Measurements from ENCODE around the gene EQTN.

Gene EQTN

GRCh38 chr9:27331393-27331792, 34.4 kb upstream of the EQTN start:
- Mint-ChIP-seq H3K36me3 (ENCODE audit: insufficient read depth) (no peaks in the 10 kb centered on the region), H3K27me3 (peaks cover 19 to 33% of the 10 kb centered on the region in 2 donors), H3K27ac (no peak overlapping the region), H3K4me1 (ENCODE audit: low read depth in 2 of 2) (peaks cover 0 to 2% of the 10 kb centered on the region in 2 donors), H3K4me3 (no peak overlapping the region), H3K9me3 (no peaks in the 10 kb centered on the region)
- ATAC-seq (replicated peaks) (no peak), DNase-seq (no peak)

DNA sequence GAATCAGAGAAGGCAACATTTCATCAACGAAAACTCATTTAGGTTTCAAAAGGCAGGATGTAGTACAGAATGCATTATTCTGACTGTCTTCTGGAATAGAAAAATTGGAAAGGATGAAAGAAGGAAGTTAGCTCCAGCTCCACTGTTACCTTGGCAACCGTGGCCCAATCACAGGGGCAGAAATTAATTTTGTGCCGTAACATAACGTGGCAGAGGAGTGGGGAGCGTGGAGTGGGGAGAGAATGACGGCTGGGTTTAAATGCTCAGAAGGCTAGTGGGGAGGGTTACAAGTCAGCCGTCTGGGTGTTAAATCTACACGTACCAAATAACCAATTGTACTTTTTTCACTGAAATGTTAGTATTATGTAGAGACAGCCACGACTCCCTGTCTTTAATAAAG, 32.3 kb upstream of the EQTN start:
- peaks cover 19 to 33% of the 10 kb centered on the region in 2 donors for H3K27me3 Mint-ChIP-seq

DNA sequence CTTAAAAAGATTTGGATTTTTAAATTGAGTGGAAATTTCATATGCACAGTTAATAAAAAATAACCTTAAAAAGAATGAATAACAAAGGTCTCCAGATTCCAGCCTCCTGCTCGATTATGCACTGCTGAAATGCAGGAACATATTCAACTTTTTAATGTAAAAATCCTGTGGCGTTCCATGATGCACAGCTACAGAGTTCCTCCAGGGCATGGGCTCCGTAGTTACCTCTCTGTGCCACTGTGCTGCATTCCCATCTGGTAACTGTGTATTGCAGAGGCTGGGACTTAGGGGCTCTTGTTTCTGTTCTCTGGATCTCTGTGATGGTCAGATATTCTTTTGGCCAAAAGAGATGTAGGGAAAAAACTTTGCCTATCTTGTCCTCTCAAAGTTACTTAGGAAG, 31.5 kb upstream of the EQTN start:
- H3K9me3 Mint-ChIP-seq: no peaks in the 10 kb centered on the region
- H3K27ac Mint-ChIP-seq: no peak overlapping the region
- H3K4me1 Mint-ChIP-seq (ENCODE audit: low read depth in 2 of 2): no peaks in the 10 kb centered on the region
- peaks cover 19 to 33% of the 10 kb centered on the region in 2 donors for H3K27me3 Mint-ChIP-seq
- DNase-seq: no peak
- ATAC-seq (replicated peaks): no peak
- no peak overlapping the region for H3K4me3 Mint-ChIP-seq
- no peaks in the 10 kb centered on the region for H3K36me3 Mint-ChIP-seq (ENCODE audit: insufficient read depth)

More for the DNA sequence above, 32.3 kb upstream of the EQTN start:
- Mint-ChIP-seq H3K4me1 (ENCODE audit: low read depth in 2 of 2) (peaks cover 0 to 2% of the 10 kb centered on the region in 2 donors), H3K36me3 (ENCODE audit: insufficient read depth) (no peaks in the 10 kb centered on the region), H3K9me3 (no peaks in the 10 kb centered on the region), H3K27ac (no peak overlapping the region), H3K4me3 (no peak overlapping the region)
- DNase-seq (no peak), ATAC-seq (replicated peaks) (no peak)

GRCh38 chr9:27311184-27311583, 14.2 kb upstream of the EQTN start:
- Mint-ChIP-seq H3K4me1 (ENCODE audit: low read depth in 2 of 2) (no peaks in the 10 kb centered on the region), H3K36me3 (ENCODE audit: insufficient read depth) (no peaks in the 10 kb centered on the region), H3K27ac (no peak overlapping the region), H3K9me3 (no peaks in the 10 kb centered on the region), H3K27me3 (no peaks in the 10 kb centered on the region), H3K4me3 (no peak overlapping the region)
- ATAC-seq (replicated peaks): no peak
- no peak for DNase-seq

GRCh38 chr9:27310582-27310981, 13.6 kb upstream of the EQTN start:
- DNase-seq (no peak), ATAC-seq (replicated peaks) (no peak)
- H3K27ac Mint-ChIP-seq: no peak overlapping the region
- no peaks in the 10 kb centered on the region for H3K9me3 Mint-ChIP-seq
- H3K27me3 Mint-ChIP-seq: peaks cover 0 to 2% of the 10 kb centered on the region in 2 donors
- H3K36me3 Mint-ChIP-seq (ENCODE audit: insufficient read depth): no peaks in the 10 kb centered on the region
- H3K4me3 Mint-ChIP-seq: no peak overlapping the region
- no peaks in the 10 kb centered on the region for H3K4me1 Mint-ChIP-seq (ENCODE audit: low read depth in 2 of 2)

GRCh38 chr9:27308691-27309390, 11.9 kb upstream of the EQTN start:
- Mint-ChIP-seq H3K36me3 (ENCODE audit: insufficient read depth) (no peaks in the 10 kb centered on the region), H3K27ac (no peak overlapping the region), H3K27me3 (peaks cover 0 to 10% of the 10 kb centered on the region in 2 donors), H3K4me1 (ENCODE audit: low read depth in 2 of 2) (no peaks in the 10 kb centered on the region), H3K4me3 (no peak overlapping the region), H3K9me3 (no peaks in the 10 kb centered on the region)
- ATAC-seq (replicated peaks) (no peak), DNase-seq (no peak)

- no peaks in the 10 kb centered on the region for H3K4me1 Mint-ChIP-seq (ENCODE audit: low read depth in 2 of 2)
- H3K27ac Mint-ChIP-seq: no peak overlapping the region
- DNase-seq: no peak
- H3K36me3 Mint-ChIP-seq (ENCODE audit: insufficient read depth): no peaks in the 10 kb centered on the region
- H3K9me3 Mint-ChIP-seq: no peaks in the 10 kb centered on the region
- ATAC-seq (replicated peaks): no peak
- H3K4me3 Mint-ChIP-seq: no peak overlapping the region
- peaks cover 4 to 13% of the 10 kb centered on the region in 2 donors for H3K27me3 Mint-ChIP-seq
Measured at GRCh38 chr9:27304521-27304920, 7.6 kb upstream of the EQTN start.

- H3K9me3 Mint-ChIP-seq: no peaks in the 10 kb centered on the region
- H3K36me3 Mint-ChIP-seq (ENCODE audit: insufficient read depth): no peaks in the 10 kb centered on the region
- H3K27me3 Mint-ChIP-seq: peaks cover 4 to 13% of the 10 kb centered on the region in 2 donors
- no peak overlapping the region for H3K4me3 Mint-ChIP-seq
- no peak overlapping the region for H3K27ac Mint-ChIP-seq
- ATAC-seq (replicated peaks): no peak
- H3K4me1 Mint-ChIP-seq (ENCODE audit: low read depth in 2 of 2): no peaks in the 10 kb centered on the region
- no peak for DNase-seq
Measured at GRCh38 chr9:27303219-27303618, 6.3 kb upstream of the EQTN start.

GRCh38 chr9:27293996-27294395, 3.0 kb downstream of the EQTN start:
- Mint-ChIP-seq H3K36me3 (ENCODE audit: insufficient read depth) (no peaks in the 10 kb centered on the region), H3K27ac (no peak overlapping the region), H3K9me3 (no peaks in the 10 kb centered on the region), H3K4me3 (no peak overlapping the region), H3K27me3 (no peaks in the 10 kb centered on the region), H3K4me1 (ENCODE audit: low read depth in 2 of 2) (no peaks in the 10 kb centered on the region)
- no peak for DNase-seq
- ATAC-seq (replicated peaks): no peak

GRCh38 chr9:27292659-27293405, 4.1 kb downstream of the EQTN start:
- no peak overlapping the region for H3K4me3 Mint-ChIP-seq
- DNase-seq (no peak), ATAC-seq (replicated peaks) (no peak)
- H3K4me1 Mint-ChIP-seq (ENCODE audit: low read depth in 2 of 2): no peaks in the 10 kb centered on the region
- no peaks in the 10 kb centered on the region for H3K9me3 Mint-ChIP-seq
- H3K36me3 Mint-ChIP-seq (ENCODE audit: insufficient read depth): no peaks in the 10 kb centered on the region
- H3K27me3 Mint-ChIP-seq: no peaks in the 10 kb centered on the region
- H3K27ac Mint-ChIP-seq: no peak overlapping the region

DNA sequence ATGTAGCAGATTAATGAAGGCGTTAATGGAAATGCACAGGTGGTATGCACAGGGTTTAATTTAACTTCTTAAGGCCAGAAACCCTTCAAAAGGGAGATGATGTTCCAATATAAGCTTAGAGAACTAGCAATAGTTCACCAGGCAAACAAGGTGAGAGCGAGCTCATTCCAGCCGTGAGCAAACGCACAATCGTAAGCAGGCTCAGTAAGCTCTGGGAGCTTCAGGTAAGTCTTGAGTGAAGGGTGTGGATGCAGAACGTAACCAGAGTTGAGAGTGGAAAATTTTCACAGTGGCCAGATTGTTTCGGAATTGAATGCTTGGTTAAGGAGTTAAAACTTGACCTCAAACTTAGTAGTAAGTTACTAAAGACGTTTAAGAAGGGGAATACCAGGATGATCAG, 5.7 kb downstream of the EQTN start:
- ATAC-seq (replicated peaks) (no peak), DNase-seq (no peak)
- H3K4me3 Mint-ChIP-seq: no peak overlapping the region
- no peaks in the 10 kb centered on the region for H3K9me3 Mint-ChIP-seq
- H3K36me3 Mint-ChIP-seq (ENCODE audit: insufficient read depth): no peaks in the 10 kb centered on the region
- peaks cover 0 to 2% of the 10 kb centered on the region in 2 donors for H3K27me3 Mint-ChIP-seq
- H3K27ac Mint-ChIP-seq: no peak overlapping the region
- no peaks in the 10 kb centered on the region for H3K4me1 Mint-ChIP-seq (ENCODE audit: low read depth in 2 of 2)

DNA sequence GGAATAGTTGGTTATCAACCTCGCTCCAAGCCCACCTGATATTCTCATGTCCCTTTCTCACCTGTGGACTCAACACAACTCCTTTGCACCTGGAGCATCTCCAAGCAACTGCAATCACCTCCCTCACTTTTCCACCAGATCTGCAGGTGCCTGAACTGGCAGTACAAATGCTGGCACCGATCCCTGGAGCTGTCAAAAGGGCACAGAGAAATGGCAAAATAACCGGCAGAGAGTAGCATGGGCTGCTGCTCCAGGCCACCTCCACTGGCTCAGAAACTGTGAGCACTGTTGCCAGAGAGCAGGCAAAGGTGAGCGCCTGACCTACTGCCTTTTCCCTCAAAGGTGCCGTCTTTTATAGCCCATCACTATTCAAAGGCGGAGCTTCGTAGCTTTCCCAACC, 14.7 kb downstream of the EQTN start:
- Mint-ChIP-seq H3K9me3 (no peaks in the 10 kb centered on the region), H3K27ac (no peak overlapping the region), H3K4me1 (ENCODE audit: low read depth in 2 of 2) (no peaks in the 10 kb centered on the region), H3K36me3 (ENCODE audit: insufficient read depth) (peaks cover 2% of the 10 kb centered on the region), H3K27me3 (peaks cover 0 to 22% of the 10 kb centered on the region in 2 donors), H3K4me3 (no peak overlapping the region)
- no peak for DNase-seq
- ATAC-seq (replicated peaks): no peak

DNA sequence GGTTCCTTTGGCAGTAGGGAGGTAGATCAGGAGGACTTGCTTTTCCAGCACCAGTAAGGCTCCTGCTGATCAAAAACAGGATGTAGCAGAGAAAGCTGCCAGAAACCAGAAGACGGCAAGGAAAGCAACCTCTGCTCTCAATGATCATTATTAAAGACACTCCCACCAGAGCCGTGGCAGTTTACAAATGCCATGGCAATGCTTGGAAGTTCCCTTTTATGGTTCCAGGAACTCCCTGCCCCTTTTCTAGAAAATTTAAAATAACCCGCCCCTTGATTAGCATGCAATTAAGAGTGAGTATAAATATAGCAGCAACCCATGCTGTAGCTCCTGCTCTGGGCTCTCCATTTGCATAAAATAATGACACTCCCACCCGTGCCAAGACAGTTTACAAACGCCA, 16.1 kb downstream of the EQTN start:
- H3K27me3 Mint-ChIP-seq: peaks cover 0 to 16% of the 10 kb centered on the region in 2 donors
- ATAC-seq (replicated peaks): no peak
- H3K9me3 Mint-ChIP-seq: no peaks in the 10 kb centered on the region
- no peak overlapping the region for H3K27ac Mint-ChIP-seq
- H3K36me3 Mint-ChIP-seq (ENCODE audit: insufficient read depth): peaks cover 2% of the 10 kb centered on the region
- peaks cover 0 to 3% of the 10 kb centered on the region in 2 donors for H3K4me1 Mint-ChIP-seq (ENCODE audit: low read depth in 2 of 2)
- H3K4me3 Mint-ChIP-seq: no peak overlapping the region
- DNase-seq: no peak

DNA sequence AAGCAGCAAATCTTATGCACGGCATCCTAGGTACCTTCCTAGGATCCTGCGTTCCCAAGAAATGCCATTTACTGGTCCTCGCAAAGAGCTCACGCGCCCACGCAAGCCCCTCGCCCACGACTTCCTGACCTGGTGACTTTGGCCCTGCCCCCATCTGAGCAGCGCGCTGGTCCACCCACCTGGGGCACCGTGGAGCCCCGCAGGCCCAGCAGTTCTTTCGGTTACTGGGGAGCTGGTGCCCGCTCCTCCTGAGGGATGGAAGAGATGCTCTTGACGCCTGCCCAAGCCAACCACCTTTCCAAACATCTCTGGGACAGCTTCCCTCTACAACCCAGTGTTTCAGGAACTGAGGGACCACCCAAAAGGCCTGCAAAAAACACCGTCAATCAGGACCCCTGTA, 16.7 kb downstream of the EQTN start:
- peaks cover 2% of the 10 kb centered on the region for H3K36me3 Mint-ChIP-seq (ENCODE audit: insufficient read depth)
- no peak for ATAC-seq (replicated peaks)

More for the DNA sequence above, 16.7 kb downstream of the EQTN start:
- H3K27ac Mint-ChIP-seq: no peak overlapping the region
- H3K4me3 Mint-ChIP-seq: no peak overlapping the region
- peaks cover 0 to 16% of the 10 kb centered on the region in 2 donors for H3K27me3 Mint-ChIP-seq
- DNase-seq: no peak
- H3K9me3 Mint-ChIP-seq: no peaks in the 10 kb centered on the region
- H3K4me1 Mint-ChIP-seq (ENCODE audit: low read depth in 2 of 2): peaks cover 0 to 3% of the 10 kb centered on the region in 2 donors
